GM12878 (cell line): ENCODE results near the gene TOMM34. TPM values are rescaled to one million over a fixed set of nuclear protein-coding genes. Genes with fewer than 3 reads are reported as not detected.

Experiments used
- CEBPB ChIP-seq, 2 experiments: fragments of 150-350 bp in 1 of 2; IDR thresholded peaks; 2 replicates each; pipeline ENCODE4 v1.6.1; 2012 to 2014; ENCODE audit warnings: low read depth in 2 of 2, low read length in 2 of 2, borderline replicate concordance in 1 of 2, inconsistent platforms in 1 of 2
- GATAD2B ChIP-seq: fragments of 450-650 bp; conservative IDR thresholded peaks from 2 replicates; pipeline ENCODE4 v1.6.1; 2017; ENCODE audit warnings: low read depth, mild to moderate bottlenecking, moderate library complexity
- KAT2A ChIP-seq: conservative IDR thresholded peaks from 2 replicates; pipeline ENCODE4 v1.6.1; 2011; ENCODE audit warnings: low read depth, low read length; ENCODE audit not compliant: control insufficient read depth
- LARP7 ChIP-seq: fragments of 450-650 bp; IDR thresholded peaks from 2 replicates; pipeline ENCODE4 v1.6.1; 2017; ENCODE audit warnings: mild to moderate bottlenecking
- MTA3 ChIP-seq: IDR thresholded peaks from 2 replicates; pipeline ENCODE4 v1.6.1; 2012; ENCODE audit warnings: low read length, inconsistent platforms, borderline replicate concordance
- MYB ChIP-seq: fragments of 150-350 bp; IDR thresholded peaks from 2 replicates; pipeline ENCODE4 v1.6.1; 2014; ENCODE audit warnings: mild to moderate bottlenecking, low read depth, low read length, borderline replicate concordance
- NRF1 ChIP-seq: conservative IDR thresholded peaks from 2 replicates; pipeline ENCODE4 v1.6.1; 2011; ENCODE audit warnings: mild to moderate bottlenecking, low read depth, low read length, improper control_type of control experiment
- PAX5 ChIP-seq: IDR thresholded peaks from 2 replicates; pipeline ENCODE4 v1.6.1; 2011; ENCODE audit warnings: low read depth, low read length, borderline replicate concordance
- POLR2AphosphoS2 ChIP-seq: IDR thresholded peaks from 2 replicates; pipeline ENCODE4 v1.6.1; 2011; ENCODE audit warnings: low read depth, mild to moderate bottlenecking, low read length, improper control_type of control experiment, moderate library complexity
- RELA ChIP-seq: fragments of 450-650 bp; IDR thresholded peaks from 2 replicates; pipeline ENCODE4 v1.8.0; 2014; ENCODE audit warnings: borderline replicate concordance; ENCODE audit not compliant: partially characterized antibody
- SIX5 ChIP-seq: IDR thresholded peaks from 2 replicates; pipeline ENCODE4 v1.6.1; 2011; ENCODE audit warnings: mild to moderate bottlenecking, low read depth, low read length, moderate library complexity; ENCODE audit not compliant: severe bottlenecking
- SPI1 ChIP-seq: IDR thresholded peaks from 2 replicates; pipeline ENCODE4 v1.6.1; 2011; ENCODE audit warnings: low read depth, mild to moderate bottlenecking, low read length, moderate library complexity, borderline replicate concordance; ENCODE audit not compliant: insufficient read depth
- TCF12 ChIP-seq: IDR thresholded peaks from 2 replicates; pipeline ENCODE4 v1.6.1; 2011; ENCODE audit warnings: low read depth, mild to moderate bottlenecking, low read length
- YY1 ChIP-seq: IDR thresholded peaks from 2 replicates; pipeline ENCODE4 v1.6.1; 2011; ENCODE audit warnings: low read depth, mild to moderate bottlenecking, low read length
- ZNF207 ChIP-seq: fragments of 450-650 bp; IDR thresholded peaks from 2 replicates; pipeline ENCODE4 v1.6.1; 2014; ENCODE audit warnings: antibody characterized with exemption, mild to moderate bottlenecking, borderline replicate concordance
- ZNF24 ChIP-seq: fragments of 450-650 bp; IDR thresholded peaks from 2 replicates; pipeline ENCODE4 v1.6.1; 2017; ENCODE audit warnings: antibody characterized with exemption, mild to moderate bottlenecking
- polyA plus RNA-seq, 11 experiments: library from polyadenylated mRNA; depleted of rRNA in 4 of 11; unstranded in 6 of 11; stranded (reverse) in 5 of 11; fragments of >200 nt; fragmentation: Nextera tagmentation in 4 of 11; fragmentation: Illumina TruSeq in 1 of 11; extraction: Ambion mirVana in 4 of 11; extraction: Trizol in 1 of 11; gene quantifications; 1 replicate in 1 of 11; 2 replicates in 10 of 11; pipeline versions ENCODE4 v1.2.1 to v1.2.3, GENCODE V29; 2011 to 2016; ENCODE audit warnings: inconsistent platforms in 2 of 11, missing spikeins in 2 of 11, low read depth in 1 of 11
- total RNA-seq, 4 experiments: library from RNA; depleted of rRNA in 3 of 4; stranded (reverse); fragments of >200 nt in 3 of 4; fragmentation: Illumina TruSeq in 1 of 4; extraction: Trizol in 1 of 4; gene quantifications; 2 replicates each; pipeline versions ENCODE4 v1.2.1 to v1.2.3, GENCODE V29; 2013 to 2021
- TF ChIP-seq, protein P1 (sequence below): fragments of 450-650 bp; IDR thresholded peaks from 2 replicates; pipeline ENCODE4 v1.6.1; 2017; ENCODE audit warnings: mild to moderate bottlenecking, moderate library complexity
- TF ChIP-seq, protein P2 (sequence below): fragments of 450-650 bp; formaldehyde crosslinking; IDR thresholded peaks from 2 replicates; pipeline ENCODE4 v1.4.0; 2020; ENCODE audit warnings: mild to moderate bottlenecking, moderate library complexity
- TF ChIP-seq, protein P3 (sequence below): fragments of 450-650 bp; IDR thresholded peaks from 2 replicates; pipeline ENCODE4 v1.6.1; 2014; ENCODE audit warnings: mild to moderate bottlenecking

TOMM34 gene
- total and polyA plus RNA-seq, 10 of the 15 experiments (the other 5 are each of a cell fraction or from before 2014, with no cell fraction given) = 14.0 to 73.8 (median 43.9) TPM

DNA sequence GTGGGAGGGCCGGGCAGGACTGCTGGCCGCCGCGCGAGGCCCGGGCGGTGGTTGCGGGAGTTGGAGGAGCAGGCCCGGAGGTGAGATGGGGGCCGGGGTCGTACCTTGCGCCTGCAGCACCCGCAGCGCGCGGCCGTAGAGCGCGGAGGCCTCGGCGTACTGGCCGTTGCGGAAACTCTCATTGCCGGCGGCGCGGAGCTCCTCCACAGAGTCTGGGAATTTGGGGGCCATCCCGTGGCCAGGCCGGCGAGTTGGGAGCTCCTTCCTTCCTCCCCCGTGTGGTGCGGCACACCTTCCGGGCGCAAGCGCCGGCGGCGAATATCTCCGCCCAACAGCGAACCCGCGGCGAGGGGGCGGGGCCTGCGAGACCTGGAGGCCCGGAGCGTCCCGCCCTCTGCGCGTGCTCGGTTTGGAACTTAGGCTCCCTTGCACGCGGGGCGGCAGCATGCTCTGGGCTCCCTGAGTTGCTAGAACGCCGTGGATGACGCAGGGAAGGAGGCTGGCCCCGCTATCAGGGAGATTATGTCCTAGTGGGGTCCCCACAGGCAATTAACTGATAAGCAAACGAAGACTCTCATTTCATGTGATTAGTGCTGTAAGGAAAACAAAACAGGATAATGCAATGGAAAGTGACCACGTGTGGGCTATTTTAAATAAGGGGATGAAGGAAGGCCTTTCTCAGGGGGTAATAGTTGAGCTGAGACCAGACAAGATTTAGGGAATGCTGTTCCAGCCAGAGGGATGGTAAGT, at the start of gene TOMM34 (continued):
- TF ChIP-seq, protein P1, sequence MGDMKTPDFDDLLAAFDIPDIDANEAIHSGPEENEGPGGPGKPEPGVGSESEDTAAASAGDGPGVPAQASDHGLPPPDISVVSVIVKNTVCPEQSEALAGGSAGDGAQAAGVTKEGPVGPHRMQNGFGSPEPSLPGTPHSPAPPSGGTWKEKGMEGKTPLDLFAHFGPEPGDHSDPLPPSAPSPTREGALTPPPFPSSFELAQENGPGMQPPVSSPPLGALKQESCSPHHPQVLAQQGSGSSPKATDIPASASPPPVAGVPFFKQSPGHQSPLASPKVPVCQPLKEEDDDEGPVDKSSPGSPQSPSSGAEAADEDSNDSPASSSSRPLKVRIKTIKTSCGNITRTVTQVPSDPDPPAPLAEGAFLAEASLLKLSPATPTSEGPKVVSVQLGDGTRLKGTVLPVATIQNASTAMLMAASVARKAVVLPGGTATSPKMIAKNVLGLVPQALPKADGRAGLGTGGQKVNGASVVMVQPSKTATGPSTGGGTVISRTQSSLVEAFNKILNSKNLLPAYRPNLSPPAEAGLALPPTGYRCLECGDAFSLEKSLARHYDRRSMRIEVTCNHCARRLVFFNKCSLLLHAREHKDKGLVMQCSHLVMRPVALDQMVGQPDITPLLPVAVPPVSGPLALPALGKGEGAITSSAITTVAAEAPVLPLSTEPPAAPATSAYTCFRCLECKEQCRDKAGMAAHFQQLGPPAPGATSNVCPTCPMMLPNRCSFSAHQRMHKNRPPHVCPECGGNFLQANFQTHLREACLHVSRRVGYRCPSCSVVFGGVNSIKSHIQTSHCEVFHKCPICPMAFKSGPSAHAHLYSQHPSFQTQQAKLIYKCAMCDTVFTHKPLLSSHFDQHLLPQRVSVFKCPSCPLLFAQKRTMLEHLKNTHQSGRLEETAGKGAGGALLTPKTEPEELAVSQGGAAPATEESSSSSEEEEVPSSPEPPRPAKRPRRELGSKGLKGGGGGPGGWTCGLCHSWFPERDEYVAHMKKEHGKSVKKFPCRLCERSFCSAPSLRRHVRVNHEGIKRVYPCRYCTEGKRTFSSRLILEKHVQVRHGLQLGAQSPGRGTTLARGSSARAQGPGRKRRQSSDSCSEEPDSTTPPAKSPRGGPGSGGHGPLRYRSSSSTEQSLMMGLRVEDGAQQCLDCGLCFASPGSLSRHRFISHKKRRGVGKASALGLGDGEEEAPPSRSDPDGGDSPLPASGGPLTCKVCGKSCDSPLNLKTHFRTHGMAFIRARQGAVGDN = peak; percentile 90
- TF ChIP-seq, protein P2, sequence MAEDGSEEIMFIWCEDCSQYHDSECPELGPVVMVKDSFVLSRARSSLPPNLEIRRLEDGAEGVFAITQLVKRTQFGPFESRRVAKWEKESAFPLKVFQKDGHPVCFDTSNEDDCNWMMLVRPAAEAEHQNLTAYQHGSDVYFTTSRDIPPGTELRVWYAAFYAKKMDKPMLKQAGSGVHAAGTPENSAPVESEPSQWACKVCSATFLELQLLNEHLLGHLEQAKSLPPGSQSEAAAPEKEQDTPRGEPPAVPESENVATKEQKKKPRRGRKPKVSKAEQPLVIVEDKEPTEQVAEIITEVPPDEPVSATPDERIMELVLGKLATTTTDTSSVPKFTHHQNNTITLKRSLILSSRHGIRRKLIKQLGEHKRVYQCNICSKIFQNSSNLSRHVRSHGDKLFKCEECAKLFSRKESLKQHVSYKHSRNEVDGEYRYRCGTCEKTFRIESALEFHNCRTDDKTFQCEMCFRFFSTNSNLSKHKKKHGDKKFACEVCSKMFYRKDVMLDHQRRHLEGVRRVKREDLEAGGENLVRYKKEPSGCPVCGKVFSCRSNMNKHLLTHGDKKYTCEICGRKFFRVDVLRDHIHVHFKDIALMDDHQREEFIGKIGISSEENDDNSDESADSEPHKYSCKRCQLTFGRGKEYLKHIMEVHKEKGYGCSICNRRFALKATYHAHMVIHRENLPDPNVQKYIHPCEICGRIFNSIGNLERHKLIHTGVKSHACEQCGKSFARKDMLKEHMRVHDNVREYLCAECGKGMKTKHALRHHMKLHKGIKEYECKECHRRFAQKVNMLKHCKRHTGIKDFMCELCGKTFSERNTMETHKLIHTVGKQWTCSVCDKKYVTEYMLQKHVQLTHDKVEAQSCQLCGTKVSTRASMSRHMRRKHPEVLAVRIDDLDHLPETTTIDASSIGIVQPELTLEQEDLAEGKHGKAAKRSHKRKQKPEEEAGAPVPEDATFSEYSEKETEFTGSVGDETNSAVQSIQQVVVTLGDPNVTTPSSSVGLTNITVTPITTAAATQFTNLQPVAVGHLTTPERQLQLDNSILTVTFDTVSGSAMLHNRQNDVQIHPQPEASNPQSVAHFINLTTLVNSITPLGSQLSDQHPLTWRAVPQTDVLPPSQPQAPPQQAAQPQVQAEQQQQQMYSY (CRISPR knock-in tag) = no peak
- 0 out of 2 replicates have a peak, but pooled peaks have one; percentile 12 for TF ChIP-seq YY1
- TF ChIP-seq SPI1 = no peak
- no peak for TF ChIP-seq TCF12
- TF ChIP-seq, protein P3, sequence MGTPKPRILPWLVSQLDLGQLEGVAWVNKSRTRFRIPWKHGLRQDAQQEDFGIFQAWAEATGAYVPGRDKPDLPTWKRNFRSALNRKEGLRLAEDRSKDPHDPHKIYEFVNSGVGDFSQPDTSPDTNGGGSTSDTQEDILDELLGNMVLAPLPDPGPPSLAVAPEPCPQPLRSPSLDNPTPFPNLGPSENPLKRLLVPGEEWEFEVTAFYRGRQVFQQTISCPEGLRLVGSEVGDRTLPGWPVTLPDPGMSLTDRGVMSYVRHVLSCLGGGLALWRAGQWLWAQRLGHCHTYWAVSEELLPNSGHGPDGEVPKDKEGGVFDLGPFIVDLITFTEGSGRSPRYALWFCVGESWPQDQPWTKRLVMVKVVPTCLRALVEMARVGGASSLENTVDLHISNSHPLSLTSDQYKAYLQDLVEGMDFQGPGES = no peak
- TF ChIP-seq KAT2A = no peak
- peak; percentile 85; the same call in 1 of the 2 replicates for TF ChIP-seq LARP7
- no peak for TF ChIP-seq SIX5
- no peak for TF ChIP-seq MTA3
- no peak for TF ChIP-seq CEBPB (IDR thresholded peaks at IDR 0.05; ENCODE audit: borderline replicate concordance in 1 of 2, low read depth in 2 of 2, low read length in 2 of 2)
- peak; percentile 62 for TF ChIP-seq RELA
- TF ChIP-seq GATAD2B = peak; percentile 68
- no peak for TF ChIP-seq MYB
- TF ChIP-seq ZNF24 = no peak
- peak; percentile 53; the same call in 1 of the 2 replicates for TF ChIP-seq ZNF207
- TF ChIP-seq NRF1 = peak; percentile 65
- no peak for TF ChIP-seq PAX5
- TF ChIP-seq POLR2AphosphoS2 = peak; percentile 69; the same call in 1 of the 2 replicates
